ENCODE data around the gene SPOCK1. TPM values are rescaled to one million over a fixed set of nuclear protein-coding genes. Genes with fewer than 3 reads are reported as not detected.

SPOCK1 gene
- total RNA-seq, 1 experiment from 2014 or later, result 0.27 TPM

- ChIA-PET RAD21 (ENCODE audit: low non-redundant PET in 1 of 2, low total read pairs in 2 of 2, uncharacterized antibody in 2 of 2, unreplicated experiment in 2 of 2) (no interaction called here), POLR2A (no interaction called here), CTCF (no interaction called here)
- Histone ChIP-seq H3K4me3 (replicated peaks in 1 of 2; ENCODE audit: low read depth in 1 of 2, low read length in 2 of 2) (no peak overlapping the region), H3K27me3 (ENCODE audit: insufficient read depth, low read length) (peaks cover 40% of the 10 kb centered on the region), H3K9ac (ENCODE audit: low read length) (no peak overlapping the region), H3K36me3 (ENCODE audit: control insufficient read depth in 1 of 2, insufficient read depth in 2 of 2, low read length in 2 of 2) (no peaks in the 10 kb centered on the region), H3K4me1 (ENCODE audit: control insufficient read depth in 1 of 2, insufficient read depth in 2 of 2, low read length in 2 of 2) (no peaks in the 10 kb centered on the region), H4K20me1 (ENCODE audit: insufficient read depth) (no peaks in the 10 kb centered on the region), H3K27ac (ENCODE audit: low read depth, low read length) (no peak overlapping the region), H3K9me2 (ENCODE audit: insufficient read depth) (no peaks in the 10 kb centered on the region), H3K4me2 (ENCODE audit: low read length) (no peak overlapping the region), H3K79me2 (ENCODE audit: insufficient read depth, low read length) (no peaks in the 10 kb centered on the region), H3K9me3 (ENCODE audit: control insufficient read depth in 1 of 2, insufficient read depth in 1 of 2, low read depth in 1 of 2, low read length in 2 of 2) (no peaks in the 10 kb centered on the region), H2AFZ (ENCODE audit: low read depth, low read length, poor library complexity, severe bottlenecking) (no peak overlapping the region)
- TF ChIP-seq SIN3A (IDR thresholded peaks at IDR 0.05; ENCODE audit: low read depth) (no peak), ZFX (IDR thresholded peaks at IDR 0.05) (no peak), ELF1 (IDR thresholded peaks at IDR 0.05; ENCODE audit: borderline replicate concordance, low read depth) (no peak), TCF7L2 (IDR thresholded peaks at IDR 0.05; ENCODE audit: borderline replicate concordance, extremely low read depth, insufficient read depth, insufficient read length) (no peak), EGR1 (IDR thresholded peaks at IDR 0.05; ENCODE audit: low read depth) (no peak), CBX3 (IDR thresholded peaks at IDR 0.05; ENCODE audit: low read depth) (no peak), SRF (IDR thresholded peaks at IDR 0.05; ENCODE audit: low read depth) (no peak), ZNF274 (IDR thresholded peaks at IDR 0.05; ENCODE audit: low read depth, low read length) (no peak), REST (IDR thresholded peaks at IDR 0.05; ENCODE audit: low read depth) (no peak), ATF3 (IDR thresholded peaks at IDR 0.05) (no peak), JUND (IDR thresholded peaks at IDR 0.05) (no peak), MAX (IDR thresholded peaks at IDR 0.05) (no peak), EZH2 (IDR thresholded peaks at IDR 0.05) (no peak), ZBTB33 (IDR thresholded peaks at IDR 0.05; ENCODE audit: extremely low read depth, insufficient replicate concordance, low read length) (no peak), YY1 (IDR thresholded peaks at IDR 0.05; ENCODE audit: extremely low read depth, insufficient replicate concordance, low read depth, low read length) (no peak), FOSL1 (IDR thresholded peaks at IDR 0.05; ENCODE audit: low read depth) (no peak)
- intact Hi-C loops (cut with micrococcal nuclease), result no loop called here
- BruUV-seq (replicated peaks), result no TSS peak
- ATAC-seq, result no peak
- no peak for DNase-seq (ENCODE audit: low read depth, low spot score)
Observed at GRCh38 chr5:137289856-137290255, 209.3 kb downstream of the SPOCK1 start.

Data from HCT116 (cell line).